SIG-M5 treated with dmso at 0.1 percent for 504 hours (cell line): Measurements from ENCODE around the gene RTN4RL1.

Experiments used
- DNase-seq: peaks from one replicate; lab custom pipeline; 2025; ENCODE audit not compliant: unreplicated experiment; lab: John Stamatoyannopoulos, UW

The RTN4RL1 gene

DNA sequence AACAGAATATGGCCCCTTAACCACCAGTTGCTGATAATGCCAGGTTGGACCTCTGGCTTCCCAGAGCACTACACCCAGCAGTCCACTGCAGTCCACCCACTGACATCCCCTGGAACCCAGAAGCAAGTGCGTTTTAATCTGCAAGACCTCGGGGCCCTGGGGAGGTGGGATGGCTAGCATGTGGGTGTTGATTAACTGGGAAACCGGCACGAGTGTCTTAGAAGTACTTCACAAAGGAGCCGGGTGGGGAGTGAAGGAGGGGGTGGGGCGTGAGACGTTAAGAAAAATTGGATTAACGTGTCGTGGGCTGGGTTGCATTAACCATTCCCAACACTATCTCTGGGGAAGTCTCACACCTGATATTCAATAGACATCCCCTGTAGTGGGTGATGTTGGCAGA lies 23.7 kb upstream of the RTN4RL1 start:
- no peak for DNase-seq

DNA sequence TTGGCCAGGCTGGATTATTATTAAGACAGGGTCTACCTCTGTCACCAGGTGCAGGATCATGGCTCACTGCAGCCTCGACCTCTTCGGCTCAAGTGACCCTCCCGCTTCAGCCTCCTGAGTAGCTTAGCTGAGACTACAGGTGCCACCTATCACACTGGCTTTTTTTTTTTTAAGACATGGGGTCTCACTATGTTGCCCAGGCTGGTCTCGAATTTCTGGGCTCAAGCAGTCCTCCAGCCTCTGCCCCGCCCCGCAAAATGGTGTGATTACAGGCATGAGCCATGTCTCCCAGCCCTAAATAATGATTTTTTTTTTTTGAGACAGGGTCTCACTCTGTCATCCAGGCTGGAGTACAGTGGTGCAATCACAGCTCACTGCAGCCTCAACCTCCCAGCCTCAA lies 22.5 kb upstream of the RTN4RL1 start:
- DNase-seq, result no peak

DNA sequence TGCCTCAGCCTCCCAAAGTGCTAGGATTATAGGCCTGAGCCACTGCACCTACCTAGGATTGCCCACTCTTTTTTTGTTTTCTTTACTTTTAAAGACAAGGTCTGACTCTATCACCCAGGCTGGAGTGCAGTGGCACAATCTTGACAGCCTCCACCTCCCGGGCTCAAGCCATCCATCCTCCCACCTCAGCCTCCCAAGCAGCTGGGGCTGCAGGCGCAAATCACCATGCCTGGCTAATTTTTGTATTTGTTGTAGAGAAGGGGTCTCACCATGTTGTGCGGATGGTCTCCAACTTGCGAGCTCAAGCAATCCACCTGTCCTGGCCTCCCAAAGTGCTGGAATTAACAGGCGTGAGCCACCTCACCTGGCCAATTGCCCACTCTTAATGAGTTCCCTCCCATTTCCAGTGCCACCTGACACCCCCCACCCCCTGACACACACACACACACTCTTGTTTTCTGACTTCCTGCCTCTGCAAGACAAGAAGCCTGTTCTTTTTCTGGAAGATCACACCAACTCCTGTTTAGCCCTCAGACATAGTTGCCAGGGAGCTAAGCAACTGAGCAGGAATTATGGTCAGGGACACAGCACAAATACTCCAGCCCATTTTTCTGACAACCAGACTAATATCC lies 19.2 kb upstream of the RTN4RL1 start:
- DNase-seq, result no peak

GRCh38 chr17:2043785-2044184 lies 18.7 kb upstream of the RTN4RL1 start:
- no peak for DNase-seq

GRCh38 chr17:2042933-2043332 lies 17.8 kb upstream of the RTN4RL1 start:
- DNase-seq, result no peak

DNA sequence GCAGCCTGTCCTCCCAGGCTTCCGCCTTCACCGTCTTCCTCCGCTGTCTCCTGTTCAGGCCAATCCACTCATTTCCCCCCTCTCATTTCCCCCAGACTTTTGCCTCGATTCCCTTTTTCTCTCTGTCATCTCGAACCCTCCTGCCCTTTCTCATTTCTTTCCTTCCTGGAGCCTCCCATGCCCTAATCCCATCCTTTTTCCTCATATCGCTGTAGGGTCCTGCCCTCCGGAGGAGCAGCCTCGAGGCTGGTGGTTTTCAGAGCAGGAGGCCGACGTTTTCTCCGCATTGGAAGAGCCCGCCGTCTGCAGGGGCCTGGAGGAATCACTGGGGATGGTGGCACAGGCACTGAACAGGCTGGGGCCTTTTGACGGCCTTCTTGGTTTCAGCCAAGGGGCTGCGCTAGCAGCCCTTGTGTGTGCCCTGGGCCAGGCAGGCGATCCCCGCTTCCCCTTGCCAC lies 17.3 kb upstream of the RTN4RL1 start:
- no peak for DNase-seq

GRCh38 chr17:2041561-2042389 lies 16.6 kb upstream of the RTN4RL1 start, which contains the start of gene OVCA2:
Gene OVCA2, plus strand, starts transcription at chr17:2042022. Its CDS starts 26 bp downstream, at chr17:2042048.
- DNase-seq, result peak; percentile 85

GRCh38 chr17:2040942-2041560 lies 15.9 kb upstream of the RTN4RL1 start:
- no peak for DNase-seq

- no peak for DNase-seq
Measured at GRCh38 chr17:2040219-2040827, 15.2 kb upstream of the RTN4RL1 start.

DNA sequence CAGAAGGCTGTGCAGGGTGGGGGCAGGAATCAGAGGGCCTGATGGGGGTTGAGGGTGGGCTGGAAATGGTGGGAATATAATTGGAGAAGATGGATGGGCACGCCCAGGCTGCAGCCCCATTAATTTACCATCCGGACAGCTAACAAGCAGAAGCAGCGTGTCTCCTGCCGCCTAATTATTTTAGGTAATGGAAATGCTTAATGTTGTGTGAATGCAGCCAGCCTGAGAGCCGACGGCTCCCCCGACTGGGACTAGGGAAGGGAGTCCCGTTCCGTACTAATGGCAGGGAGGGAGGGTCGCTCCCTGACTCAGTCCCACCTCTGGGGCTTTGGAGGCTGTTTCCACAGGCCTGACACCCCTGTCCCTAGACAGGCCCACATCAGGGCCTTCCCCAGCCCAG lies 12.0 kb upstream of the RTN4RL1 start:
- no peak for DNase-seq

DNA sequence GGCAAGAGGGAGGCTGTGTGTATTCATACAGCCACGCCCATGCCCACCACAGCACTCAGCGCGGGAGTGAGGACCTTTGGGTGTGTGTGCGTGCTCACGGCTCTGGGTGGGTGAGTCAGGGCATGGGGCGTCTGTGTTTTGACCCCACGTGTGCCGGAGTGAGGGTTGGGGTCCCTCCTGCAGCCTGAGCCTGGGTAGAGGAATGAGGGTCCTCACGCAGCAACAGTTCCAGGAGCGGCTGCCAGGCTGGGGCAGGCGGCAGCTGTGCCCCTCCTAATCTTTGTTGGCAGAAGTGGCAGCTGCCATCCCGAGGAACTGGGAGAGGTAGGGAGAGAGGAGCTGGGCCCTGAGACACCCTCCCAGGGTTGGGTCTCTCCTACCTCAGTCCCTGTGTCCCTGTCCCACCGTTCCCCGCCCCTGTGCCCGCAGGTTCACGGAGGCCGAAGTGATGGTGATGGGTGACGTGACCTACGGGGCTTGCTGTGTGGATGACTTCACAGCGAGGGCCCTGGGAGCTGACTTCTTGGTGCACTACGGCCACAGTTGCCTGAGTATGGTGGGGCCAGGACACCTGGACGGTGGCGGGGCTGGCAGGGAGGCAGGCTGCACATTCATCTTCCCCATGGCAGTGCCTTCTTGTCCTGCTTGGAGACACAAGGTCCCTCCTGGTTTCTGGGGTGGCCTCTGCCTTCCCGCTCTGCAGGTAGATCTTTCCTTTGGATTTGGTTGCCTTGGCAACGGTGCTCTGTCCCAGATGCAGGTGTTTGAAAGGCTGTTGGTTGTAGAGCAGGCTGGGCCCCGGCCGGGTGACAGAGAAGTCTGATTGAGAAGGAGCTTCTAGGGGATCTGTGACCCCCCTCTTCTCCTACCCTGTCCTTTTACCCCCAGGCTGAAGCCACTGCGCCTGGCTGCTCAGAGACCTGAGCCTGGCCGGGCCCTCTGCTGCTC lies 10.7 kb upstream of the RTN4RL1 start:
- no peak for DNase-seq

- no peak for DNase-seq
Measured at GRCh38 chr17:2034806-2035540, 9.8 kb upstream of the RTN4RL1 start.

- no peak for DNase-seq
Measured at GRCh38 chr17:2034157-2034556, 9.0 kb upstream of the RTN4RL1 start.

- no peak for DNase-seq
Measured at GRCh38 chr17:2033153-2033552, 8.0 kb upstream of the RTN4RL1 start.

GRCh38 chr17:2030779-2031163 lies 5.6 kb upstream of the RTN4RL1 start:
- no peak for DNase-seq

- peak; percentile 89 for DNase-seq
Measured at GRCh38 chr17:2029911-2030778, 5.0 kb upstream of the RTN4RL1 start, which contains the start of gene DPH1. Gene DPH1, plus strand, starts transcription at chr17:2030153. Its CDS starts 17 bp downstream, at chr17:2030170.

GRCh38 chr17:2028737-2029136 lies 3.6 kb upstream of the RTN4RL1 start:
- DNase-seq, result no peak

- no peak for DNase-seq
Measured at GRCh38 chr17:2028234-2028614, 3.1 kb upstream of the RTN4RL1 start.
